HEK293 (cell line): ENCODE results near the gene FRMPD2.

Source experiments
- CTCF ChIA-PET: fragments of 350-600 bp; formaldehyde crosslinking; extraction: SDS; loops from one replicate; lab custom pipeline; 2021; ENCODE audit warnings: antibody characterized with exemption; lab: Yijun Ruan, JAX
- POLR2A ChIA-PET: fragments of 300-600 bp; formaldehyde crosslinking; extraction: SDS; loops from one replicate; lab custom pipeline; 2020; ENCODE audit warnings: antibody characterized with exemption, inconsistent platforms; lab: Yijun Ruan, JAX
- H3K27ac ChIP-seq: fragments of 200-500 bp; sonication (Bioruptor generic); 2 replicates; pipeline ENCODE4 v1.5.1; 2014; ENCODE audit warnings: low read depth, low read length, control low read depth, inconsistent platforms; ENCODE audit errors: extremely low read depth
- H3K36me3 ChIP-seq, 2 experiments: fragments of 200-500 bp in 1 of 2; sonication (Bioruptor generic) in 1 of 2; 1 replicate in 1 of 2; 2 replicates in 1 of 2; pipeline ENCODE4 v1.5.1; 2014 to 2017; ENCODE audit warnings: inconsistent platforms in 2 of 2, low read length in 2 of 2; ENCODE audit not compliant: control insufficient read depth in 2 of 2, insufficient read depth in 1 of 2
- H3K4me1 ChIP-seq: fragments of 200-500 bp; sonication (Bioruptor generic); 2 replicates; pipeline ENCODE4 v1.5.1; 2014; ENCODE audit warnings: mild to moderate bottlenecking, low read length, inconsistent platforms; ENCODE audit not compliant: control insufficient read depth, insufficient read depth
- H3K4me3 ChIP-seq: 2 replicates; pipeline ENCODE4 v1.5.1; 2011; ENCODE audit warnings: low read depth, mild to moderate bottlenecking, control low read depth, low read length, moderate library complexity
- H3K9me3 ChIP-seq: fragments of 200-500 bp; sonication (Bioruptor generic); 2 replicates; pipeline ENCODE4 v1.5.1; 2014; ENCODE audit warnings: low read depth, low read length, inconsistent platforms; ENCODE audit not compliant: control insufficient read depth, insufficient read depth
- ELK4 ChIP-seq: IDR thresholded peaks from 2 replicates; pipeline ENCODE4 v1.6.1; 2011; ENCODE audit warnings: mild to moderate bottlenecking, low read depth, low read length, borderline replicate concordance
- FEZF1 ChIP-seq: fragments of 450-650 bp; formaldehyde crosslinking; IDR thresholded peaks from 2 replicates; pipeline ENCODE4 v1.5.1; 2016; ENCODE audit warnings: missing biosample characterization, missing genetic modification characterization
- GLIS1 ChIP-seq: fragments of 450-650 bp; formaldehyde crosslinking; IDR thresholded peaks from 2 replicates; pipeline ENCODE4 v1.5.1; 2016; ENCODE audit warnings: missing biosample characterization, missing genetic modification characterization
- HOXD13 ChIP-seq: sonication (generic); formaldehyde crosslinking; IDR thresholded peaks from 2 replicates; pipeline ENCODE4 v1.8.0; 2022; ENCODE audit warnings: missing genetic modification reagents, borderline replicate concordance
- OVOL3 ChIP-seq: fragments of 450-650 bp; formaldehyde crosslinking; IDR thresholded peaks from 2 replicates; pipeline ENCODE4 v1.5.1; 2016; ENCODE audit warnings: missing biosample characterization, missing genetic modification characterization
- SETDB1 ChIP-seq: IDR thresholded peaks from one replicate; pipeline ENCODE4 v1.6.1; 2017; ENCODE audit warnings: mild to moderate bottlenecking, low read length, moderate library complexity, mixed read lengths; ENCODE audit not compliant: insufficient read length
- ZBTB44 ChIP-seq: fragments of 450-650 bp; IDR thresholded peaks from 2 replicates; pipeline ENCODE4 v1.5.1; 2018; ENCODE audit warnings: missing biosample characterization, mild to moderate bottlenecking, missing genetic modification characterization
- ZNF292 ChIP-seq: fragments of 450-650 bp; formaldehyde crosslinking; IDR thresholded peaks from 2 replicates; pipeline ENCODE4 v1.5.1; 2016; ENCODE audit warnings: low read depth, missing biosample characterization, missing genetic modification characterization, borderline replicate concordance
- ZNF362 ChIP-seq: fragments of 450-650 bp; formaldehyde crosslinking; IDR thresholded peaks from 2 replicates; pipeline ENCODE4 v1.5.1; 2016; ENCODE audit warnings: missing biosample characterization, missing genetic modification characterization
- ZNF473 ChIP-seq: fragments of 450-650 bp; formaldehyde crosslinking; IDR thresholded peaks from 2 replicates; pipeline ENCODE4 v1.5.1; 2017; ENCODE audit warnings: missing biosample characterization, missing genetic modification characterization
- ZNF48 ChIP-seq: fragments of 450-650 bp; formaldehyde crosslinking; IDR thresholded peaks from 2 replicates; pipeline ENCODE4 v1.5.1; 2016; ENCODE audit warnings: missing biosample characterization, missing genetic modification characterization
- ZNF664 ChIP-seq: fragments of 450-650 bp; formaldehyde crosslinking; IDR thresholded peaks from 2 replicates; pipeline ENCODE4 v1.5.1; 2016; ENCODE audit warnings: missing biosample characterization, missing genetic modification characterization
- ZNF768 ChIP-seq: fragments of 450-650 bp; formaldehyde crosslinking; IDR thresholded peaks from 2 replicates; pipeline ENCODE4 v1.5.1; 2018; ENCODE audit warnings: missing biosample characterization, mild to moderate bottlenecking, missing genetic modification characterization
- ZSCAN16 ChIP-seq: fragments of 450-650 bp; formaldehyde crosslinking; IDR thresholded peaks from 2 replicates; pipeline ENCODE4 v1.5.1; 2016; ENCODE audit warnings: missing biosample characterization, missing genetic modification characterization
- ZSCAN23 ChIP-seq: fragments of 450-650 bp; formaldehyde crosslinking; IDR thresholded peaks from 2 replicates; pipeline ENCODE4 v1.5.1; 2016; ENCODE audit warnings: missing biosample characterization, missing genetic modification characterization
- TF ChIP-seq, protein P1 (sequence below): fragments of 450-650 bp; formaldehyde crosslinking; IDR thresholded peaks from 2 replicates; pipeline ENCODE4 v1.5.1; 2016; ENCODE audit warnings: missing biosample characterization, missing genetic modification characterization, borderline replicate concordance
- TF ChIP-seq, protein P2 (sequence below): fragments of 450-650 bp; formaldehyde crosslinking; conservative IDR thresholded peaks from 2 replicates; pipeline ENCODE4 v1.5.1; 2016; ENCODE audit warnings: low read depth, missing biosample characterization, missing genetic modification characterization
- TF ChIP-seq, protein P3 (sequence below): fragments of 450-650 bp; formaldehyde crosslinking; IDR thresholded peaks from 2 replicates; pipeline ENCODE4 v1.5.1; 2016; ENCODE audit warnings: missing biosample characterization, missing genetic modification characterization

FRMPD2 gene

DNA sequence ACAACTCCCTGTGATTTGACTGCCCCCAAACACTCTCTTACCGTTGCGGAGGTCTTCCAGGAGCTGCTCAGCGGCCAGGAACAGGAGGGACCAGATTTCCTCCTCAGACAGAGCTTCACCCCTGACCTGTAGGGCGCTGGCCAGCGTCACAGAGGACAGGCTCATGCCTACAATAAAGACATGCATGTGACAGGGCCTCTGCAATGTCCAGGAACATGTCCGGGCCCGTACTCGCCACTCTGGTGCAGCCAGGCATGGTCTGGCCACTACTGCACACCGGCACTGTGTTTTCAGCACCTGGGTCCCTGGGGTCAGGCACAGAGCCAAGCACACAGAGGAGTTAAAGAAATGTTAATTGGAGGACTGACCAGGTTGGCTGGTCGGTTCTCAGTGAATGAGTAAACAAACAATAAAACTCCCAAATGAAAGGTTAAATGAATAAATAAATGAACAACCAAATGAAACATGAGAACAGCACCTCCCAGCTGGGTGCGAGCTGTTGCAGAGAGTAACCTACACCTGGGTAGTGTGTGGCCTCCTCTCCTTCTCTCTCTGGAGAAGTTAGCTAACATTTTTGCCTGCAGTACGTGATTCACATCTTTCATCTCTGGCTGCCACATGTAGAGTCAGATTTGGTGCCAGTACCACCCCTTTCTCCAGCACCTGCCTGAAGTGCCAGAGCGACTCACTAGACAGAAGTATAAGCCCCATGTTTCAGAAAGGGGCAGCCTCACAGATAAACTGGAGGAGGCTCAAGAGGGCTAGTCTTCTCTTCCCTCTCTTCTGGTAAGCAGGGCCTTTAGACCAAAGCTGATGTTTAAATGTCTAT, 22.8 kb downstream of the FRMPD2 start:
- Histone ChIP-seq H3K36me3 (no peaks in the 10 kb centered on the region), H3K4me3 (no peak overlapping the region), H3K4me1 (no peaks in the 10 kb centered on the region; the same call in 1 of the 2 replicates), H3K27ac (peak overlapping the region; percentile 1; the same call in 1 of the 2 replicates), H3K9me3 (no peaks in the 10 kb centered on the region)
- CTCF ChIA-PET, result no interaction called here
- POLR2A ChIA-PET, result no interaction called here
- TF ChIP-seq ELK4 (no peak), ZNF664 (tag by site-specific recombination) (peak; percentile 92), ZNF768 (no peak), ZBTB44 (tag by site-specific recombination) (no peak), ZNF292 (tag by site-specific recombination) (no peak), SETDB1 (no peak), FEZF1 (peak; percentile 90), ZNF362 (tag by site-specific recombination) (no peak), OVOL3 (tag by site-specific recombination) (no peak), ZSCAN16 (tag by site-specific recombination) (no peak), GLIS1 (tag by site-specific recombination) (peak; percentile 84), ZNF48 (tag by site-specific recombination) (no peak), ZNF473 (tag by site-specific recombination) (no peak), ZSCAN23 (no peak), HOXD13 (CRISPR knock-in tag) (no peak)
- TF ChIP-seq, protein P1, sequence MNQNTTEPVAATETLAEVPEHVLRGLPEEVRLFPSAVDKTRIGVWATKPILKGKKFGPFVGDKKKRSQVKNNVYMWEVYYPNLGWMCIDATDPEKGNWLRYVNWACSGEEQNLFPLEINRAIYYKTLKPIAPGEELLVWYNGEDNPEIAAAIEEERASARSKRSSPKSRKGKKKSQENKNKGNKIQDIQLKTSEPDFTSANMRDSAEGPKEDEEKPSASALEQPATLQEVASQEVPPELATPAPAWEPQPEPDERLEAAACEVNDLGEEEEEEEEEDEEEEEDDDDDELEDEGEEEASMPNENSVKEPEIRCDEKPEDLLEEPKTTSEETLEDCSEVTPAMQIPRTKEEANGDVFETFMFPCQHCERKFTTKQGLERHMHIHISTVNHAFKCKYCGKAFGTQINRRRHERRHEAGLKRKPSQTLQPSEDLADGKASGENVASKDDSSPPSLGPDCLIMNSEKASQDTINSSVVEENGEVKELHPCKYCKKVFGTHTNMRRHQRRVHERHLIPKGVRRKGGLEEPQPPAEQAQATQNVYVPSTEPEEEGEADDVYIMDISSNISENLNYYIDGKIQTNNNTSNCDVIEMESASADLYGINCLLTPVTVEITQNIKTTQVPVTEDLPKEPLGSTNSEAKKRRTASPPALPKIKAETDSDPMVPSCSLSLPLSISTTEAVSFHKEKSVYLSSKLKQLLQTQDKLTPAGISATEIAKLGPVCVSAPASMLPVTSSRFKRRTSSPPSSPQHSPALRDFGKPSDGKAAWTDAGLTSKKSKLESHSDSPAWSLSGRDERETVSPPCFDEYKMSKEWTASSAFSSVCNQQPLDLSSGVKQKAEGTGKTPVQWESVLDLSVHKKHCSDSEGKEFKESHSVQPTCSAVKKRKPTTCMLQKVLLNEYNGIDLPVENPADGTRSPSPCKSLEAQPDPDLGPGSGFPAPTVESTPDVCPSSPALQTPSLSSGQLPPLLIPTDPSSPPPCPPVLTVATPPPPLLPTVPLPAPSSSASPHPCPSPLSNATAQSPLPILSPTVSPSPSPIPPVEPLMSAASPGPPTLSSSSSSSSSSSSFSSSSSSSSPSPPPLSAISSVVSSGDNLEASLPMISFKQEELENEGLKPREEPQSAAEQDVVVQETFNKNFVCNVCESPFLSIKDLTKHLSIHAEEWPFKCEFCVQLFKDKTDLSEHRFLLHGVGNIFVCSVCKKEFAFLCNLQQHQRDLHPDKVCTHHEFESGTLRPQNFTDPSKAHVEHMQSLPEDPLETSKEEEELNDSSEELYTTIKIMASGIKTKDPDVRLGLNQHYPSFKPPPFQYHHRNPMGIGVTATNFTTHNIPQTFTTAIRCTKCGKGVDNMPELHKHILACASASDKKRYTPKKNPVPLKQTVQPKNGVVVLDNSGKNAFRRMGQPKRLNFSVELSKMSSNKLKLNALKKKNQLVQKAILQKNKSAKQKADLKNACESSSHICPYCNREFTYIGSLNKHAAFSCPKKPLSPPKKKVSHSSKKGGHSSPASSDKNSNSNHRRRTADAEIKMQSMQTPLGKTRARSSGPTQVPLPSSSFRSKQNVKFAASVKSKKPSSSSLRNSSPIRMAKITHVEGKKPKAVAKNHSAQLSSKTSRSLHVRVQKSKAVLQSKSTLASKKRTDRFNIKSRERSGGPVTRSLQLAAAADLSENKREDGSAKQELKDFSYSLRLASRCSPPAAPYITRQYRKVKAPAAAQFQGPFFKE, result no peak
- TF ChIP-seq, protein P2, sequence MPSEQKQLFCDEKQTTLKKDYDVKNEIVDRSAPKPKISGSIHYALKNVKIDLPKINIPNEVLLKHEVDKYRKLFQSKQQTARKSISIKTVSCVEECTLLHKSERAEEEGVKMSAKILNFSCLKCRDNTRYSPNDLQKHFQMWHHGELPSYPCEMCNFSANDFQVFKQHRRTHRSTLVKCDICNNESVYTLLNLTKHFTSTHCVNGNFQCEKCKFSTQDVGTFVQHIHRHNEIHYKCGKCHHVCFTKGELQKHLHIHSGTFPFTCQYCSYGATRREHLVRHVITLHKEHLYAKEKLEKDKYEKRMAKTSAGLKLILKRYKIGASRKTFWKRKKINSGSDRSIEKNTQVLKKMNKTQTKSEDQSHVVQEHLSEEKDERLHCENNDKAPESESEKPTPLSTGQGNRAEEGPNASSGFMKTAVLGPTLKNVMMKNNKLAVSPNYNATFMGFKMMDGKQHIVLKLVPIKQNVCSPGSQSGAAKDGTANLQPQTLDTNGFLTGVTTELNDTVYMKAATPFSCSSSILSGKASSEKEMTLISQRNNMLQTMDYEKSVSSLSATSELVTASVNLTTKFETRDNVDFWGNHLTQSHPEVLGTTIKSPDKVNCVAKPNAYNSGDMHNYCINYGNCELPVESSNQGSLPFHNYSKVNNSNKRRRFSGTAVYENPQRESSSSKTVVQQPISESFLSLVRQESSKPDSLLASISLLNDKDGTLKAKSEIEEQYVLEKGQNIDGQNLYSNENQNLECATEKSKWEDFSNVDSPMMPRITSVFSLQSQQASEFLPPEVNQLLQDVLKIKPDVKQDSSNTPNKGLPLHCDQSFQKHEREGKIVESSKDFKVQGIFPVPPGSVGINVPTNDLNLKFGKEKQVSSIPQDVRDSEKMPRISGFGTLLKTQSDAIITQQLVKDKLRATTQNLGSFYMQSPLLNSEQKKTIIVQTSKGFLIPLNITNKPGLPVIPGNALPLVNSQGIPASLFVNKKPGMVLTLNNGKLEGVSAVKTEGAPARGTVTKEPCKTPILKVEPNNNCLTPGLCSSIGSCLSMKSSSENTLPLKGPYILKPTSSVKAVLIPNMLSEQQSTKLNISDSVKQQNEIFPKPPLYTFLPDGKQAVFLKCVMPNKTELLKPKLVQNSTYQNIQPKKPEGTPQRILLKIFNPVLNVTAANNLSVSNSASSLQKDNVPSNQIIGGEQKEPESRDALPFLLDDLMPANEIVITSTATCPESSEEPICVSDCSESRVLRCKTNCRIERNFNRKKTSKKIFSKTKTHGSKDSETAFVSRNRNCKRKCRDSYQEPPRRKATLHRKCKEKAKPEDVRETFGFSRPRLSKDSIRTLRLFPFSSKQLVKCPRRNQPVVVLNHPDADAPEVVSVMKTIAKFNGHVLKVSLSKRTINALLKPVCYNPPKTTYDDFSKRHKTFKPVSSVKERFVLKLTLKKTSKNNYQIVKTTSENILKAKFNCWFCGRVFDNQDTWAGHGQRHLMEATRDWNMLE (tag by site-specific recombination), result no peak
- TF ChIP-seq, protein P3, sequence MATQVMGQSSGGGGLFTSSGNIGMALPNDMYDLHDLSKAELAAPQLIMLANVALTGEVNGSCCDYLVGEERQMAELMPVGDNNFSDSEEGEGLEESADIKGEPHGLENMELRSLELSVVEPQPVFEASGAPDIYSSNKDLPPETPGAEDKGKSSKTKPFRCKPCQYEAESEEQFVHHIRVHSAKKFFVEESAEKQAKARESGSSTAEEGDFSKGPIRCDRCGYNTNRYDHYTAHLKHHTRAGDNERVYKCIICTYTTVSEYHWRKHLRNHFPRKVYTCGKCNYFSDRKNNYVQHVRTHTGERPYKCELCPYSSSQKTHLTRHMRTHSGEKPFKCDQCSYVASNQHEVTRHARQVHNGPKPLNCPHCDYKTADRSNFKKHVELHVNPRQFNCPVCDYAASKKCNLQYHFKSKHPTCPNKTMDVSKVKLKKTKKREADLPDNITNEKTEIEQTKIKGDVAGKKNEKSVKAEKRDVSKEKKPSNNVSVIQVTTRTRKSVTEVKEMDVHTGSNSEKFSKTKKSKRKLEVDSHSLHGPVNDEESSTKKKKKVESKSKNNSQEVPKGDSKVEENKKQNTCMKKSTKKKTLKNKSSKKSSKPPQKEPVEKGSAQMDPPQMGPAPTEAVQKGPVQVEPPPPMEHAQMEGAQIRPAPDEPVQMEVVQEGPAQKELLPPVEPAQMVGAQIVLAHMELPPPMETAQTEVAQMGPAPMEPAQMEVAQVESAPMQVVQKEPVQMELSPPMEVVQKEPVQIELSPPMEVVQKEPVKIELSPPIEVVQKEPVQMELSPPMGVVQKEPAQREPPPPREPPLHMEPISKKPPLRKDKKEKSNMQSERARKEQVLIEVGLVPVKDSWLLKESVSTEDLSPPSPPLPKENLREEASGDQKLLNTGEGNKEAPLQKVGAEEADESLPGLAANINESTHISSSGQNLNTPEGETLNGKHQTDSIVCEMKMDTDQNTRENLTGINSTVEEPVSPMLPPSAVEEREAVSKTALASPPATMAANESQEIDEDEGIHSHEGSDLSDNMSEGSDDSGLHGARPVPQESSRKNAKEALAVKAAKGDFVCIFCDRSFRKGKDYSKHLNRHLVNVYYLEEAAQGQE (tag by site-specific recombination), result peak; percentile 57
